ENCODE data around the gene UBR3.
"Not testable (repeated sequence)": the region's sequence is repeated elsewhere in the genome, so short reads cannot be mapped to it uniquely, and the experiment has no call there.

Gene UBR3

GRCh38 chr2:170106102-170106840 is 279.0 kb downstream of the UBR3 start:
- no peak for DNase-seq (ENCODE audit: low read depth, low spot score)

GRCh38 chr2:170113168-170113894 is 286.1 kb downstream of the UBR3 start:
- no peak for DNase-seq (ENCODE audit: low read depth, low spot score)

DNA sequence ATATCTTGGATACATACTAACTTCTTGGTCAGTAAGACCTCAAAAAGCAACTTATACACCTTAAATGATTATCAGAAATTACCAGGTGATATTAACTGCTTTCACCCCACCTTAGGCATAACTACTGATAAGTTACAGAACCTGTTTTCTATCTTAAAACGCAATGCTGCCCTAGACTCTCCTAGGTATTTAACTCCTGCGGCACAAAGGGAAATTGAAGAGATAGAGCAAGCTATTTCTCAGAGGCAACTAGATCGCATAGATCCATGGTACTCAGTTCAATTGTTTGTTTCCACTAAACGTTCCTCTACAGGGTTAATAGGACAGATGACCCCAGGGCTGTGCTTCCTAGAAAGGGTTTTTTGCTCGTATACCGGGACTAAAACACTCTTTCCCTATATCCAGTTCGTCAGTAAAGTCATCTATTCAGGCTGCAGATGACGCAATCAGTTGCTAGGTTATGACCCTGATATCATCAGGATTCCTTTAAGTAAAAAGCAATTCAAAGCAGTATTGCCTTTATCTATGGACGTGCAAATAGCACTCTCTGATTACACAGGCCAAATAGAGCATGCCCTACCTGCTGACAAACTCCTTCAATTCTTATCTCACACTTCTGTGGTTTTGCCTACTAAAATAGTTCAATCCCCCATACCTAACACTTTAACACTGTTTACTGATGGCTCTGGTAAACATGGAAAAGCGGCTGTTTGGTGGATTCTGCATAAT is 288.4 kb downstream of the UBR3 start:
- DNase-seq (ENCODE audit: low read depth, low spot score) = no peak

DNA sequence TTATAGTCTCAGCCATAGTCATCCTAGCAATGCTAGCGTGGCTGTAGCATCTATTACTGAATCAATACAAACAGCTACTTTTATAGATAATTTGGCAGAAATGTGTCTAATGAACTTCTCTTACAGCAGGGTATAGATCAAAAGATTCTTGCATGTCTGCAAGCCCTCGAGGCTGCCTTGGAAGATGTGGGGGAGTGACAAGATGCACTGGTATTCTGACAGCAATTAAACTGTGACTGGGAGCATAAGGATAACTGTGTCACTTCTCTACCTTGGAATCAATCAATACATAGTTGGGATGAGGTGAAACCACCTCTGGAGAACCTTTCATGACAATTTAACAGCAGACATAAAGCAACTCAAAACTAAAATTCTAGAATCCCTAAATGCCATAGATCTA is 291.4 kb downstream of the UBR3 start:
- DNase-seq (ENCODE audit: low read depth, low spot score) = no peak

GRCh38 chr2:170119326-170119725 is 292.1 kb downstream of the UBR3 start:
- not testable (repeated sequence) for DNase-seq (ENCODE audit: low read depth, low spot score)

DNA sequence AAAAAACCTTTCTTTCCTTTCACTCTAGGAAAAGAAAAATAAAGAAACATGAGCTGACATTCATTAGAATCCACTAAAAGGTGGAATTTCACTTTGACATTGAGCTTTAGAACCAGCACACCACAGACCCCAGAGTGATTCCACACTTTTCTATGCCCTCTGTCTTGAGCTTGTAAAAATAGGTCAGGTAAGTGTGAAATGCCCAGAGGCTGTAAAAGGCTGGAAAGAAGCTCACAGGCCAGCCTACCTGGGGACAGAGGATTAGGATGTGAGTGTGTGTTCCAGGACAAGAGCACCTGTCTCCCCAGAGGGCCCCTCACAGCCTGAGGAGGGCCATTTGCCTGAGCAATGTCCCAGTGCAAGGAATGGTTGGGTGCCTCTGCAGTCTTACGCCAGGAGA is 294.4 kb downstream of the UBR3 start:
- DNase-seq (ENCODE audit: low read depth, low spot score) = peak; percentile 32

DNA sequence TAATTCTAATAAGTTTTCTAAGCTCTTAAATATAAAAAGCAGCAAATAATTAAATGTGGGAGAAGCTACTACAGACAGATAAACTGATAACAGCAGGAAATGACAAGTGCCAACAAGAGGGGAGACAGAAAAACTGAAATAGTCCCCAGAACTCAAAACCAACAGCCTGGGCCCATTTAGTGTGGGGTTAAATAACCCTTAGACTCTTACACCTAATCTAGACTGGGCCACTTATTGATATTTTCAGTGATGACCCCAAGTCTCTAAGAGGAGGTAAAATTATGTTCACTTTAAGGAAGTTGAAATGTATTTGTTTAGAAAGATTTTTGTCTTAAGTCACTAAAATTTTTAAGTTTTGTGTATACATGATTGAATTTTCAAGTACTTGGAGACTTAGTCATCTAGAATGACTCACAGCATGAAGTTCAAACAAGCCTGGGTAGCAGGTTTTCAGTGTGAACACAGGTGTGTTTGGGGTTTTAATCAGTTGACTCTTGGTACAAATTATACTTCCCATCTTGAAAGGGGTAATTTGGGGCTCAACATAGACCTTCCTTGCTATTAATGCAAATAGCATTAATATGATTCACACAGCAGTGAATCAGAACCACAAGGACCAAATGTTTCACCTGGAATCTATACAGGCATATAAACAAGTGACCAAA is 295.8 kb downstream of the UBR3 start:
- DNase-seq (ENCODE audit: low read depth, low spot score) = no peak

DNA sequence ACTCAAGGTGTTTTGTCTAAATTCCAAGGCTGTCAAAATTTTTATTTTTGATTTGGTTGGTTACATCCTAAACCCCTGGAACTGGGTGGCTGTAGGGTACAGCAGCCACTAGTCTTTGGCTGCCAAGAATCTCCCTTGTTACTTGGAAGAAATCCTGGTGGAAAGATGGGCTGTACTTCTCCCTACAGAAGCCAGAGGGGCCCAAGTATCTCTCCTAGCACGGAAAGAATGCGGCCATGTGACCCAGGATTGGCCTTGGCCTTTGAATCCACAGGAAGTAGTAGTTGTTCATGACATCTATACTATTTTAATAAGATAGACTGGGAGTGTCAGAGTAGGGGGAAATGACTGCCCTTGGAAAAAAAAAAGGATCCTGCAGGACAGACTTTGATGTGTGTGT is 296.3 kb downstream of the UBR3 start:
- no peak for DNase-seq (ENCODE audit: low read depth, low spot score)

DNA sequence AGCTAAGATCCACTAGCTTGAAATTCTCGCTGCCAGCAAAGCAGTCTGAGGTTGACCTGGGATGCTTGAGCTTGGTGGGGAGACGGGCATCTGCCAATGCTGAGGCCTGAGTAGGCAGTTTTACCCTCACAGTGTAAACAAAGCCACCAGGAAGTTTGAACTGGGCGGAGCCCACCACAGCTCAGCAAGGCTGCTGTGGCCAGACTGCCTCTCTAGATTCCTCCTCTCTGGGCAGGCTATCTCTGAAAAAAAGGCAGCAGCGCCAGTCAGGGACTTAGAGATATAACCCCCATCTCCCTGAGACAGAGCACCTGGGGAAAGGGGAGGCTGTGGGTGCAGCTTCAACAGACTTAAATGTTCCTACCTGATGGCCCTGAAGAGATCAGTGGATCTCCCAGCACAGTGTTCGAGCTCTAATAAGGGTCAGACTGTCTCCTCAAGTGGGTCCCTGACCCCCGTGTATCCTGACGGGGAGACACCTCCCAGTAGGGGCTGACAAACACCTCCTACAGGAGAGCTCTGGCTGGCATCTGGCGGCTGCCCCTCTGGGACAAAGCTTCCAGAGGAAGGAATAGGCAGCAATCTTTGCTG is 299.0 kb downstream of the UBR3 start:
- not testable (repeated sequence) for DNase-seq (ENCODE audit: low read depth, low spot score)

Data from ELF-1 (cell line).